KMS-11 (cell line): Measurements from ENCODE around the gene SNX1.
"Not testable (repeated sequence)": the region's sequence is repeated elsewhere in the genome, so short reads cannot be mapped to it uniquely, and the experiment has no call there.

Experiments
- H2AFZ ChIP-seq: fragments of 200-600 bp; sonication (generic); 2 replicates; pipeline ENCODE4 v1.6.1; 2016; ENCODE audit warnings: antibody characterized with exemption, mixed run types, low read depth
- H3K27ac ChIP-seq: fragments of 200-600 bp; sonication (generic); 2 replicates; pipeline ENCODE4 v1.6.1; 2016; ENCODE audit warnings: mild to moderate bottlenecking, mixed run types
- H3K27me3 ChIP-seq: fragments of 200-600 bp; sonication (generic); 2 replicates; pipeline ENCODE4 v1.6.1; 2017; ENCODE audit warnings: mild to moderate bottlenecking, low read depth, mixed run types, moderate library complexity; ENCODE audit not compliant: insufficient read depth
- H3K36me3 ChIP-seq: fragments of 200-600 bp; sonication (generic); 2 replicates; pipeline ENCODE4 v1.6.1; 2017; ENCODE audit warnings: mild to moderate bottlenecking, mixed run types; ENCODE audit not compliant: insufficient read depth
- H3K4me1 ChIP-seq: fragments of 200-600 bp; sonication (generic); 2 replicates; pipeline ENCODE4 v1.6.1; 2016; ENCODE audit warnings: mild to moderate bottlenecking, low read depth, mixed run types; ENCODE audit not compliant: poor library complexity, severe bottlenecking
- H3K4me2 ChIP-seq: fragments of 200-600 bp; sonication (generic); 2 replicates; pipeline ENCODE4 v1.7.0; 2016; ENCODE audit warnings: mild to moderate bottlenecking, mixed run types
- H3K4me3 ChIP-seq: fragments of 200-600 bp; sonication (generic); IDR thresholded peaks from 2 replicates; pipeline ENCODE4 v1.6.1; 2017; ENCODE audit warnings: low read depth, low read length, mixed read lengths; ENCODE audit not compliant: insufficient read depth
- H3K79me2 ChIP-seq: fragments of 200-600 bp; sonication (generic); 2 replicates; pipeline ENCODE4 v1.6.1; 2016; ENCODE audit warnings: low read depth, mixed run types; ENCODE audit not compliant: insufficient read depth
- H3K9ac ChIP-seq: fragments of 200-600 bp; sonication (generic); 2 replicates; pipeline ENCODE4 v1.6.1; 2016; ENCODE audit warnings: mild to moderate bottlenecking, mixed run types
- H4K20me1 ChIP-seq: fragments of 200-600 bp; sonication (generic); 2 replicates; pipeline ENCODE4 v1.6.1; 2016; ENCODE audit warnings: mild to moderate bottlenecking, mixed run types; ENCODE audit not compliant: insufficient read depth
- TF ChIP-seq, protein P1 (sequence below): fragments of 200-600 bp; sonication (generic); conservative IDR thresholded peaks from 2 replicates; pipeline ENCODE4 v1.6.1; 2017; ENCODE audit warnings: low read depth, mild to moderate bottlenecking, antibody characterized with exemption, low read length, moderate library complexity, mixed read lengths

Gene SNX1

GRCh38 chr15:64070106-64070505 is 25.7 kb upstream of the SNX1 start:
- Histone ChIP-seq H3K9ac (no peak overlapping the region), H3K4me3 (no peak overlapping the region), H3K36me3 (no peaks in the 10 kb centered on the region), H3K79me2 (no peaks in the 10 kb centered on the region), H3K4me2 (no peak overlapping the region), H3K27ac (no peak overlapping the region), H3K27me3 (no peaks in the 10 kb centered on the region), H3K4me1 (peaks cover 3% of the 10 kb centered on the region), H4K20me1 (no peaks in the 10 kb centered on the region), H2AFZ (no peak overlapping the region)
- TF ChIP-seq, protein P1, sequence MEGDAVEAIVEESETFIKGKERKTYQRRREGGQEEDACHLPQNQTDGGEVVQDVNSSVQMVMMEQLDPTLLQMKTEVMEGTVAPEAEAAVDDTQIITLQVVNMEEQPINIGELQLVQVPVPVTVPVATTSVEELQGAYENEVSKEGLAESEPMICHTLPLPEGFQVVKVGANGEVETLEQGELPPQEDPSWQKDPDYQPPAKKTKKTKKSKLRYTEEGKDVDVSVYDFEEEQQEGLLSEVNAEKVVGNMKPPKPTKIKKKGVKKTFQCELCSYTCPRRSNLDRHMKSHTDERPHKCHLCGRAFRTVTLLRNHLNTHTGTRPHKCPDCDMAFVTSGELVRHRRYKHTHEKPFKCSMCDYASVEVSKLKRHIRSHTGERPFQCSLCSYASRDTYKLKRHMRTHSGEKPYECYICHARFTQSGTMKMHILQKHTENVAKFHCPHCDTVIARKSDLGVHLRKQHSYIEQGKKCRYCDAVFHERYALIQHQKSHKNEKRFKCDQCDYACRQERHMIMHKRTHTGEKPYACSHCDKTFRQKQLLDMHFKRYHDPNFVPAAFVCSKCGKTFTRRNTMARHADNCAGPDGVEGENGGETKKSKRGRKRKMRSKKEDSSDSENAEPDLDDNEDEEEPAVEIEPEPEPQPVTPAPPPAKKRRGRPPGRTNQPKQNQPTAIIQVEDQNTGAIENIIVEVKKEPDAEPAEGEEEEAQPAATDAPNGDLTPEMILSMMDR: no peak

DNA sequence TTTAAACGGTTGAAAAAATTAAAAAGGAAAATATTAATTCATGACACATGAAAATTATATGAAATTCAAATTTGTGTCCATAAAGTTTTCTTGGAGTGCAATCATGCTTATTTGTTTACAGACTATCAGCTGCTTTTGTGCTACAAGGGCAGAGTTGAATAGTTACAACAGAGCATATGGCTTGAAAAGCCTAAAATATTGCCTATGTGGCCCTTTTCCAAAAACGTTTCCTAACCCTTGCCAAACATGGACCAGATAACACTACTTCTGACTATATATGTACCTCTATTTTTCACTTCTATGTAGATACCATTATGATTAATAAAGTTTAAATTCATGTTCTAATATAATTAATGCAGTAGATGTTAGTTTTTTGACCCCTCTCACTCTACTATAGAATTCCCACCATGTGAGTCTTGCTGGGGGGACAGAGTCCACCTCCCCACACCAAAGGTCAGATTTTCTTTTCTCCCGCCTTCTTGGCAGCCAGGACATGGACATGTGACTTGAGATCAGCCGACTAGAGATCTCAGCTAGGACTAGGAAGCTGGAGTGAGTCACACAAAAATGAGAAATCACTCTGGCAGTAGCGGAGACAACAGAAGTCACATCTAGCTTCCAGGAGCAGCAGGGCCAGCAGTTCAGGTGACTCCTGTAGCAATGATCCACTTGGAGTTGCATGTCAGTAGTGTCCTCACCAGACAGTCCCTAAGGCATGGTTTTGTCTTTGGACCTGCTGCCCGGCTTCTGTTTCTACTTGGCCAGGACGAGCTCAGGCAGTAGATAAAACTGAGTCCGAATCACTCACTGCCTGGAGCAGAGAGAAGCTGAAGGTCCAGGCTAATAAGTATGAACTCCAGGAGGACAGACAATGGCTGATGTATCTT is 24.6 kb upstream of the SNX1 start:
- H3K4me2 ChIP-seq: no peak overlapping the region
- H3K27ac ChIP-seq: no peak overlapping the region
- no peaks in the 10 kb centered on the region for H3K79me2 ChIP-seq
- no peaks in the 10 kb centered on the region for H3K27me3 ChIP-seq
- H3K4me1 ChIP-seq: peaks cover 3% of the 10 kb centered on the region
- TF ChIP-seq, protein P1: no peak
- no peaks in the 10 kb centered on the region for H3K36me3 ChIP-seq
- no peaks in the 10 kb centered on the region for H4K20me1 ChIP-seq
- no peak overlapping the region for H3K4me3 ChIP-seq
- no peak overlapping the region for H3K9ac ChIP-seq
- no peak overlapping the region for H2AFZ ChIP-seq

DNA sequence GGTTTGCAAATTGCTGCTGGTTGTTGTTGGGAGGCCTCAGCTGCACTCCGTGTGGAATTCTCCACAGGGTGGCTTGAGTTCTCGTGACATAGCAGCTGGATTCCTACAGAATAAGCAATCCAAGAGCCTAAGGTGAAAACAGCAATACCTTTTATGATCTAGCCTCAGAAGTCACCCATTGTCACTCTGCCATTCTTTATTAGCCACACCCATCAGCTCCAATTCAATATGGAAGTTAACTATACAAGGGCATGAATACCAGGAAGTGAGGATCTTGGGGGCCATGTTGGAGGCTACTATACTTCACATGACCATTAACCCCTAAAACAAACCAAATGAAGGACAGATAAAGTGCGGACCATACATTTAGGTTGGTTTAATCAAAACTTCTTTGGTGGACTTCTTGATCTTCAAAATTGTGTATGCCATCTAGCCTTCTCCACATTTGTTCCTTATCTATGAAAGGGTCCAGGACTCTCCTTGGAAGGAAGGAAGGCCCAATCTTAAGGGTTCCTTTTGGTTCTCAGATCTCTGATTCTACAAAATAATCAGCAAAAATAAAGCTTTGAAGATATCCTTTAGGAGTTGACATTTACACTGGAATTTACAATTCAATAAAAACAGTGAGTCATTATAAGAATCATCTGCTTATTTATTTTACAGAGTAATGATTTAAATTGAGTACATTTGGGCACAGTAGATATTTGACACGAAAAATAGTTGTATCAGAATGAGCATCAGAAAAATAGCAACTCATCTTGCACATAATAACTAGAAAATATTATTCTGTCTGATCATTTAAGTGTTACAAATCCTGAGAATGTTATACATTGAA is 23.6 kb upstream of the SNX1 start:
- no peaks in the 10 kb centered on the region for H3K36me3 ChIP-seq
- H3K4me3 ChIP-seq: no peak overlapping the region
- no peaks in the 10 kb centered on the region for H3K27me3 ChIP-seq
- H3K9ac ChIP-seq: no peak overlapping the region
- H3K4me1 ChIP-seq: peaks cover 3% of the 10 kb centered on the region
- TF ChIP-seq, protein P1: no peak
- no peak overlapping the region for H3K4me2 ChIP-seq
- H4K20me1 ChIP-seq: no peaks in the 10 kb centered on the region
- no peak overlapping the region for H2AFZ ChIP-seq
- no peaks in the 10 kb centered on the region for H3K79me2 ChIP-seq
- no peak overlapping the region for H3K27ac ChIP-seq

DNA sequence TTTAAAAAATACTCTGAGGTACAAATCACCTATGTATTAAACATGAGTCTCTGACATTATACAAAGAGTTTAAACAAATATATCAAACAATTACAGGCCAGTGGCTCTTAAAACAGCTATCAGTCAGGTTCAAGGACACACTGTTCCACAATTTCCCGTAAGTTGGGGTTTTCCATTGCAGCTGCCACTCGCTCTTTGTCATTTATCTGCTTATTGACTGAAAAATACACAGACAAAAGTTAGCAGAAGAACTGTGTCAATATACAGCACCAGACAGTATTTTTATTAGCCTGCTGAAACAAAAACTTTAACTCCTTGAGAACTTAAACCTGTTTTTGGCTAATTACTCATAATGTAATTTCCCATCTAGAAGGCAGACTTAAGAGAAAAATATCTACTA is 23.0 kb upstream of the SNX1 start:
- Histone ChIP-seq H3K79me2 (no peaks in the 10 kb centered on the region), H2AFZ (no peak overlapping the region), H3K27me3 (no peaks in the 10 kb centered on the region), H3K9ac (no peak overlapping the region), H3K36me3 (no peaks in the 10 kb centered on the region), H3K4me1 (peaks cover 2% of the 10 kb centered on the region), H3K4me2 (no peak overlapping the region), H3K4me3 (no peak overlapping the region), H4K20me1 (no peaks in the 10 kb centered on the region), H3K27ac (no peak overlapping the region)
- TF ChIP-seq, protein P1: no peak

GRCh38 chr15:64073496-64073895 is 22.3 kb upstream of the SNX1 start:
- H3K36me3 ChIP-seq, H2AFZ ChIP-seq, H3K27ac ChIP-seq, H3K79me2 ChIP-seq, H3K9ac ChIP-seq, H3K4me1 ChIP-seq, H3K27me3 ChIP-seq, H3K4me2 ChIP-seq, H4K20me1 ChIP-seq, H3K4me3 ChIP-seq: not testable (repeated sequence)
